Liver (tissue), 9 donors: Measurements from ENCODE around the gene ATG16L1. TPM values are rescaled to one million over a fixed set of nuclear protein-coding genes. Genes with fewer than 3 reads are reported as not detected.

Experiments
- DNase-seq: peaks from one replicate; pipeline ENCODE4 v3.0.0-alpha.2; 2017; ENCODE audit warnings: low spot score
- H3K27ac ChIP-seq, 2 donors: one replicate each; pipeline ENCODE4 v1.7.0; 2013; ENCODE audit warnings: inconsistent platforms in 2 of 2, low read length in 2 of 2, control low read depth in 1 of 2, low read depth in 1 of 2, mild to moderate bottlenecking in 1 of 2
- H3K27me3 ChIP-seq, 4 donors: one replicate each; pipeline versions ENCODE4 v1.6.1 to v1.7.0; 2013; ENCODE audit warnings: low read length in 3 of 4, inconsistent platforms in 1 of 4, mild to moderate bottlenecking in 1 of 4, moderate library complexity in 1 of 4; ENCODE audit not compliant: control insufficient read depth in 4 of 4, insufficient read depth in 4 of 4
- H3K36me3 ChIP-seq, 4 donors: one replicate each; pipeline versions ENCODE4 v1.6.1 to v1.7.0; 2013; ENCODE audit warnings: low read length in 3 of 4, mild to moderate bottlenecking in 3 of 4, low read depth in 1 of 4, moderate library complexity in 1 of 4; ENCODE audit not compliant: control insufficient read depth in 4 of 4, insufficient read depth in 3 of 4
- H3K4me1 ChIP-seq, 4 donors: one replicate each; pipeline versions ENCODE4 v1.6.1 to v1.7.0; 2013; ENCODE audit warnings: low read length in 3 of 4, mild to moderate bottlenecking in 3 of 4, moderate library complexity in 1 of 4; ENCODE audit not compliant: control insufficient read depth in 4 of 4, insufficient read depth in 4 of 4
- H3K4me3 ChIP-seq, 3 donors: one replicate each; pipeline versions ENCODE4 v1.6.1 to v1.7.0; 2013; ENCODE audit warnings: low read length in 3 of 3, control low read depth in 1 of 3, low read depth in 1 of 3, mild to moderate bottlenecking in 1 of 3
- H3K9ac ChIP-seq, 2 donors: one replicate each; pipeline ENCODE4 v1.7.0; 2013; ENCODE audit warnings: low read length in 2 of 2, mild to moderate bottlenecking in 2 of 2, moderate library complexity in 2 of 2, control low read depth in 1 of 2, low read depth in 1 of 2
- H3K9me3 ChIP-seq, 4 donors: one replicate each; pipeline versions ENCODE4 v1.6.1 to v1.7.0; 2013; ENCODE audit warnings: low read length in 3 of 4; ENCODE audit not compliant: control insufficient read depth in 4 of 4
- ATF3 ChIP-seq: IDR thresholded peaks from 2 replicates; pipeline ENCODE4 v1.6.1; 2016; ENCODE audit warnings: antibody characterized with exemption
- CTCF ChIP-seq: fragments of 150-350 bp; IDR thresholded peaks from 2 replicates; pipeline ENCODE4 v1.5.1; 2017; ENCODE audit warnings: improper control_type of control experiment, low read depth, low read length; ENCODE audit not compliant: missing input control
- FOXA1 ChIP-seq: IDR thresholded peaks from 2 replicates; pipeline ENCODE4 v1.6.1; 2016; ENCODE audit warnings: antibody characterized with exemption
- GABPA ChIP-seq, 2 donors: IDR thresholded peaks in 1 of 2; conservative IDR thresholded peaks in 1 of 2; 2 replicates each; pipeline ENCODE4 v1.6.1; 2016; ENCODE audit warnings: antibody characterized with exemption in 2 of 2, mild to moderate bottlenecking in 1 of 2, moderate library complexity in 1 of 2
- HNF4A ChIP-seq, 2 donors: conservative IDR thresholded peaks; 2 replicates each; pipeline ENCODE4 v1.6.1; 2016; ENCODE audit warnings: antibody characterized with exemption in 2 of 2, mild to moderate bottlenecking in 2 of 2
- HNF4G ChIP-seq: IDR thresholded peaks from 2 replicates; pipeline ENCODE4 v1.6.1; 2016; ENCODE audit warnings: antibody characterized with exemption
- MAX ChIP-seq: IDR thresholded peaks from 2 replicates; pipeline ENCODE4 v1.6.1; 2016; ENCODE audit warnings: antibody characterized with exemption
- SP1 ChIP-seq: IDR thresholded peaks from 2 replicates; pipeline ENCODE4 v1.6.1; 2018; ENCODE audit warnings: antibody characterized with exemption, mild to moderate bottlenecking
- TAF1 ChIP-seq: conservative IDR thresholded peaks from 2 replicates; pipeline ENCODE4 v1.6.1; 2016; ENCODE audit warnings: antibody characterized with exemption, mild to moderate bottlenecking
- YY1 ChIP-seq: IDR thresholded peaks from 2 replicates; pipeline ENCODE4 v1.6.1; 2016; ENCODE audit warnings: antibody characterized with exemption, mild to moderate bottlenecking
- WGBS: extraction: QIAGEN DNeasy Blood & Tissue Kit; methylation state at CpG from one replicate; pipeline ENCODE4 v1.1.7; 2013; 5-methylcytosine and 5-hydroxymethylcytosine counted together
- polyA plus RNA-seq, 2 donors: library from polyadenylated mRNA; stranded (reverse) in 1 of 2; unstranded in 1 of 2; fragments of 200-250 nt in 1 of 2; fragments of >200 nt in 1 of 2; fragmentation: Nextera tagmentation in 1 of 2; extraction: Ambion mirVana in 1 of 2; gene quantifications; one replicate each; pipeline versions ENCODE4 v1.2.1 to v1.2.3, GENCODE V29; 2013 to 2015
- total RNA-seq, 2 donors: library from RNA; depleted of rRNA; stranded (reverse); fragments of >200 nt; gene quantifications; one replicate each; pipeline ENCODE4 v1.2.3, GENCODE V29; 2014
- donor health status: healthy.
- donor health status: healthy.
- donor health status: healthy.
- donor health status: healthy.
- donor health status: healthy.

The ATG16L1 gene
- total and polyA plus RNA-seq, 4 donors: 6.4 to 22.8 (median 15.7) TPM

GRCh38 chr2:233219848-233220247 lies 31.6 kb upstream of the ATG16L1 start:
- no peak for TF ChIP-seq GABPA (IDR thresholded peaks at IDR 0.05 in 1 of 2, conservative IDR thresholded peaks at IDR 0.05 in 1 of 2)
- no peak for TF ChIP-seq HNF4G
- TF ChIP-seq HNF4A (conservative IDR thresholded peaks at IDR 0.05): no peak
- no peak for TF ChIP-seq YY1
- TF ChIP-seq TAF1: no peak
- no peak overlapping the region for H3K4me3 ChIP-seq
- no peak overlapping the region for H3K9ac ChIP-seq
- H3K36me3 ChIP-seq: no peaks in the 10 kb centered on the region
- H3K4me1 ChIP-seq: no peaks in the 10 kb centered on the region
- no peaks in the 10 kb centered on the region for H3K9me3 ChIP-seq
- H3K27ac ChIP-seq: no peak overlapping the region
- H3K27me3 ChIP-seq: no peaks in the 10 kb centered on the region
- 100% methylated on average over 1 of the region's 1 CpG for WGBS
- DNase-seq: no peak

- no peak for TF ChIP-seq CTCF
- peak in 1 of 2 donors; percentile 41 for TF ChIP-seq HNF4A (conservative IDR thresholded peaks at IDR 0.05)
- Histone ChIP-seq H3K4me3 (no peak overlapping the region), H3K4me1 (no peaks in the 10 kb centered on the region), H3K27me3 (no peaks in the 10 kb centered on the region), H3K9me3 (no peaks in the 10 kb centered on the region), H3K36me3 (no peaks in the 10 kb centered on the region), H3K27ac (no peak overlapping the region), H3K9ac (no peak overlapping the region)
- 80% methylated on average over 2 of the region's 2 CpGs for WGBS
- DNase-seq: no peak
Observed at GRCh38 chr2:233221378-233222063, 30.0 kb upstream of the ATG16L1 start.

- DNase-seq: no peak
- Histone ChIP-seq H3K4me1 (no peaks in the 10 kb centered on the region), H3K36me3 (no peaks in the 10 kb centered on the region), H3K9ac (no peak overlapping the region), H3K4me3 (no peak overlapping the region), H3K27me3 (no peaks in the 10 kb centered on the region), H3K27ac (no peak overlapping the region), H3K9me3 (no peaks in the 10 kb centered on the region)
- TF ChIP-seq GABPA (IDR thresholded peaks at IDR 0.05 in 1 of 2, conservative IDR thresholded peaks at IDR 0.05 in 1 of 2) (no peak), MAX (no peak), ATF3 (no peak), FOXA1 (no peak), CTCF (no peak), SP1 (no peak)
- 90% methylated on average over 14 of the region's 14 CpGs for WGBS
Observed at GRCh38 chr2:233223059-233223894, 28.2 kb upstream of the ATG16L1 start.
